ENCODE data around the gene PSMD14. TPM values are rescaled to one million over a fixed set of nuclear protein-coding genes. Genes with fewer than 3 reads are reported as not detected.

The PSMD14 gene
- total and polyA plus RNA-seq, 2 donors (not counting 1 experiment from before 2014, with no cell fraction given), result 69.2 to 87.5 TPM

DNA sequence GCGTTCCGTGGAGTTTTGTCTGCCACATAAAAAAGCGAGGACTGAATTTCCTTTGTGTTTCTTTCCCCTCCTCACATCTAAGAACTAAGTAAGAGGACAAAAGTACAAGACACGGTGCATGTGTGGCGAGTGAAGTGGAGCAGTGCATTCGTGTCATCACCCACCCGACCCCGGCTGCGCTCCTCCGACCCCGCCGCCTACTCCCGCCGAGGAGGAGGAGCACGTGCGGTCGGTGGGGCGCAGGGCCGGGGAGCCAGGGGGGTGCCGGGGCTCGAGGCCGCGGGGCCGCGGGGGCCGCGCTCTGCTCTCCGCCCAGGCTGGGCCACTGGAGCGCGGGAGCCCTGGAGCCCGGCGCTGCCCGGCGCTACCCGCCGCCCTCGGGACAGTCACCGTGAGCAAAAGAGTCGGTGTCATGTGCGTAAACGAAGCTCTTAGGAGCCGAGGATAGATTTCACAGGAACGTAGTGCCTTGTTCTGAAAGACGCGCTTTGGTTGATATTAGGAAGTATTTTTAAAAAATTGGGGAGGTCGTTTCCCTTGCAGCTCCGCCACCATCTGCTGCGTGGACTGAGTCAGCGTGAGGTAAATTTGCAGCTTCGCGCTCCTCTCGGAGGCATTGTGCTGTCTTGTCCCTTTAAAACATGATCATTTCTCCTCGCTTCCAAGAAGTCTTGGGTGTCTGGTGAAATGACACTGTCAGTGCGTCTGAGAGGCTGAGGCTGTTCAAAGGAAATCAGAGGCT is 118.9 kb downstream of the PSMD14 start:
- Histone ChIP-seq H2AFZ (ENCODE audit: low read length) (peak overlapping the region; percentile 11), H3K9me3 (ENCODE audit: control insufficient read depth, insufficient read depth, low read depth, low read length) (no peaks in the 10 kb centered on the region), H4K20me1 (ENCODE audit: control insufficient read depth, extremely low read depth, insufficient read depth, low read length) (peaks cover 2% of the 10 kb centered on the region), H3K79me2 (ENCODE audit: control insufficient read depth, insufficient read depth, low read length) (no peaks in the 10 kb centered on the region), H3K4me2 (ENCODE audit: extremely low read depth, insufficient read depth, low read length) (peak overlapping the region; percentile 65), H3K4me3 (replicated peaks in 1 of 4; ENCODE audit: control extremely low read depth in 1 of 4, insufficient read depth in 1 of 4, low read depth in 3 of 4, low read length in 4 of 4) (peak overlapping the region in 3 of 4 experiments; percentile 12 to 42 (median 41)), H3K27ac (ENCODE audit: insufficient read depth, low read length) (no peak overlapping the region), H3K27me3 (ENCODE audit: control insufficient read depth, insufficient read depth, low read length) (peaks cover 62% of the 10 kb centered on the region), H3K4me1 (ENCODE audit: control insufficient read depth, extremely low read depth, insufficient read depth, low read length) (no peaks in the 10 kb centered on the region), H3K36me3 (ENCODE audit: control insufficient read depth, insufficient read depth, low read length) (no peaks in the 10 kb centered on the region), H3K9ac (ENCODE audit: insufficient read depth, low read length) (no peak overlapping the region)
- TF ChIP-seq, protein P1, sequence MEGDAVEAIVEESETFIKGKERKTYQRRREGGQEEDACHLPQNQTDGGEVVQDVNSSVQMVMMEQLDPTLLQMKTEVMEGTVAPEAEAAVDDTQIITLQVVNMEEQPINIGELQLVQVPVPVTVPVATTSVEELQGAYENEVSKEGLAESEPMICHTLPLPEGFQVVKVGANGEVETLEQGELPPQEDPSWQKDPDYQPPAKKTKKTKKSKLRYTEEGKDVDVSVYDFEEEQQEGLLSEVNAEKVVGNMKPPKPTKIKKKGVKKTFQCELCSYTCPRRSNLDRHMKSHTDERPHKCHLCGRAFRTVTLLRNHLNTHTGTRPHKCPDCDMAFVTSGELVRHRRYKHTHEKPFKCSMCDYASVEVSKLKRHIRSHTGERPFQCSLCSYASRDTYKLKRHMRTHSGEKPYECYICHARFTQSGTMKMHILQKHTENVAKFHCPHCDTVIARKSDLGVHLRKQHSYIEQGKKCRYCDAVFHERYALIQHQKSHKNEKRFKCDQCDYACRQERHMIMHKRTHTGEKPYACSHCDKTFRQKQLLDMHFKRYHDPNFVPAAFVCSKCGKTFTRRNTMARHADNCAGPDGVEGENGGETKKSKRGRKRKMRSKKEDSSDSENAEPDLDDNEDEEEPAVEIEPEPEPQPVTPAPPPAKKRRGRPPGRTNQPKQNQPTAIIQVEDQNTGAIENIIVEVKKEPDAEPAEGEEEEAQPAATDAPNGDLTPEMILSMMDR (conservative IDR thresholded peaks at IDR 0.05 in 1 of 2, IDR thresholded peaks at IDR 0.05 in 1 of 2; ENCODE audit: low read depth in 1 of 2, low read length in 2 of 2), result no peak
- TF ChIP-seq EZH2 (IDR thresholded peaks at IDR 0.05; ENCODE audit: low read length, missing control alignments), result peak; percentile 91
- peak; percentile 21 to 66 for DNase-seq (ENCODE audit: low read depth in 2 of 2)

DNA sequence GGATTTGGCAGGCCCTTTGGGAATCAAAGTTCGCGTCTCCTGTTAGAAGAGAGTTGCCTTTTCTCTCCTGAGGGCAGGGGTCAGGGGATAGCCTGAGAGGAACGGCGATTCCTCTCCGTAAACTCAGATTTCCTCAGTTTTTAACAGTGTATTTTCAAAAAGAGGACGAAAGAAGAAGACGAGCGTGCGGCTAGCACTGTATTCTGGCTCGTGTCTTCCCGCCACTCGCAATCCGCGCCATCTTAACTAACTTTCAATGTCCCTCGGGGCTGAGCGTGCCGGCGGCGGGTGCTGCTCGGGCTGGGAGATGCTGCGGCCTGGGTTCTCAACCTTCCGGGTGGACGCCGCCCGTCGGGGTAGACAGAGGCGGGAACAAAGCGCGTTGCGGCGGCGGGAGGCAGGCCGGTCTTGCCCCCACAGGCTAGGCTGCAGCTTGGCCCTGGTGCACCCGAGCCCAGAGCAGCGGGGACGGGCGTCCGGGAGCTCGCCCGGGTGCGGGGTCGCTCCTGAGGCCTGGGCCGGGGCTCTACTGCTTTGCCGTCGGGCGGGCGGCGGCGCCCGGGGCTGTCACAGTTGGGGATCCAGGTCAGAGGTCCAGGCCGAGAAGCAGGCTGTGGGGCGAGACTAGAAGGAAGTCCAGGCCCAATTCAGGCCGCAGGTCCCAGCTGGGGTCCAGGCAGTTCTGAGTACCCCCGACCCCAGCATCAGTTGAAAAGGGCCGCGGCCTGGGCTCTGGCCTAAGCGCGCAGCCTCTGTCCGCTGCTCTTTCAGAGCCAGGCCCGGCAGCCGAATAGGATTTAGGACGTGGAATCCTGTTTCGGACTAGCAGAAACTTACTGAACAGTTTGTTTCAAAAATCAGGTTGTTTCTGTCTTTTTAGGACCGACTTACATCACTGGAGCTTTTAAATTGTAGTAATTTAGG is 119.7 kb downstream of the PSMD14 start:
- Histone ChIP-seq H3K4me3 (replicated peaks in 1 of 4; ENCODE audit: control extremely low read depth in 1 of 4, insufficient read depth in 1 of 4, low read depth in 3 of 4, low read length in 4 of 4) (no peak overlapping the region), H3K4me2 (ENCODE audit: extremely low read depth, insufficient read depth, low read length) (peak overlapping the region; percentile 15)

More for the DNA sequence above, 119.7 kb downstream of the PSMD14 start:
- Histone ChIP-seq H3K79me2 (ENCODE audit: control insufficient read depth, insufficient read depth, low read length) (no peaks in the 10 kb centered on the region), H3K27me3 (ENCODE audit: control insufficient read depth, insufficient read depth, low read length) (peaks cover 53% of the 10 kb centered on the region), H3K9me3 (ENCODE audit: control insufficient read depth, insufficient read depth, low read depth, low read length) (no peaks in the 10 kb centered on the region), H3K4me1 (ENCODE audit: control insufficient read depth, extremely low read depth, insufficient read depth, low read length) (no peaks in the 10 kb centered on the region), H2AFZ (ENCODE audit: low read length) (peak overlapping the region; percentile 11), H3K36me3 (ENCODE audit: control insufficient read depth, insufficient read depth, low read length) (no peaks in the 10 kb centered on the region), H3K9ac (ENCODE audit: insufficient read depth, low read length) (no peak overlapping the region), H3K27ac (ENCODE audit: insufficient read depth, low read length) (no peak overlapping the region), H4K20me1 (ENCODE audit: control insufficient read depth, extremely low read depth, insufficient read depth, low read length) (peaks cover 2% of the 10 kb centered on the region)
- DNase-seq (ENCODE audit: low read depth in 2 of 2), result no peak
- TF ChIP-seq EZH2 (IDR thresholded peaks at IDR 0.05; ENCODE audit: low read length, missing control alignments), result peak; percentile 73
- TF ChIP-seq, protein P1 (conservative IDR thresholded peaks at IDR 0.05 in 1 of 2, IDR thresholded peaks at IDR 0.05 in 1 of 2; ENCODE audit: low read depth in 1 of 2, low read length in 2 of 2), result no peak

Data from fibroblast of lung (primary cell).